Naive thymus-derived CD4-positive, alpha-beta T cell (primary cell): Measurements from ENCODE around the gene PCDHGA12. TPM values are rescaled to one million over a fixed set of nuclear protein-coding genes. Genes with fewer than 3 reads are reported as not detected.

Experiments
- polyA plus RNA-seq, 2 donors: library from polyadenylated mRNA; unstranded; fragments of 300-500 nt; fragmentation: Illumina TruSeq; gene quantifications; one replicate each; pipeline ENCODE4 v1.2.3, GENCODE V29; 2021
- total RNA-seq, 6 experiments: library from RNA in 5 of 6; stranded (reverse) in 5 of 6; gene quantifications; 1 replicate in 5 of 6; 2 replicates in 1 of 6; pipeline ENCODE4 v1.2.3 and lab custom pipeline; 2021 to 2026

Gene PCDHGA12
- total and polyA plus RNA-seq, 7 experiments from 2014 or later, result 0.32 TPM; not detected in 6

Other genes with a start within 250 kb of the PCDHGA12 start
Only the 30 nearest of the 35 such genes appear.
- under 1 TPM in 1 of 5 experiments, not detected in 4; 0.08 TPM for gene PCDHB13, start 216.6 kb upstream of the PCDHGA12 start, total RNA-seq
- gene PCDHB13, start 216.6 kb upstream of the PCDHGA12 start, polyA plus RNA-seq, result not detected
- gene PCDHB14, start 207.2 kb upstream of the PCDHGA12 start, total RNA-seq, result not detected
- not detected for gene PCDHB14, start 207.2 kb upstream of the PCDHGA12 start, polyA plus RNA-seq
- under 1 TPM in 1 of 5 experiments, not detected in 4; 0.24 TPM for gene PCDHB15, start 185.1 kb upstream of the PCDHGA12 start, total RNA-seq
- not detected for gene PCDHB15, start 185.1 kb upstream of the PCDHGA12 start, polyA plus RNA-seq
- 1 to 10 TPM in 1 of 5 experiments, under 1 TPM in 4; 0.27 to 1.1 (median 0.41) TPM for gene SLC25A2, start 126.5 kb upstream of the PCDHGA12 start, total RNA-seq
- gene SLC25A2, start 126.5 kb upstream of the PCDHGA12 start, polyA plus RNA-seq, result under 1 TPM in 1 of 2 donors, not detected in 1; 0.34 TPM
- 100 to 1,000 TPM in 2 of 5 experiments, 10 to 100 TPM in 3; 64.5 to 115 (median 84.9) TPM for gene TAF7, start 109.7 kb upstream of the PCDHGA12 start, total RNA-seq
- 100 to 1,000 TPM; 240 to 242 TPM for gene TAF7, start 109.7 kb upstream of the PCDHGA12 start, polyA plus RNA-seq
- gene PCDHGA1, start 100.0 kb upstream of the PCDHGA12 start, total RNA-seq, result under 1 TPM; 0.08 to 0.54 (median 0.17) TPM
- not detected for gene PCDHGA1, start 100.0 kb upstream of the PCDHGA12 start, polyA plus RNA-seq
- under 1 TPM in 4 of 5 experiments, not detected in 1; 0.10 to 0.15 (median 0.11) TPM for gene PCDHGA2, start 91.7 kb upstream of the PCDHGA12 start, total RNA-seq
- gene PCDHGA2, start 91.7 kb upstream of the PCDHGA12 start, polyA plus RNA-seq, result not detected
- under 1 TPM in 1 of 5 experiments, not detected in 4; 0.24 TPM for gene PCDHGA3, start 86.7 kb upstream of the PCDHGA12 start, total RNA-seq
- not detected for gene PCDHGA3, start 86.7 kb upstream of the PCDHGA12 start, polyA plus RNA-seq
- gene PCDHGB1, start 80.4 kb upstream of the PCDHGA12 start, total RNA-seq, result under 1 TPM in 1 of 5 experiments, not detected in 4; 0.24 TPM
- gene PCDHGB1, start 80.4 kb upstream of the PCDHGA12 start, polyA plus RNA-seq, result not detected
- under 1 TPM in 4 of 5 experiments, not detected in 1; 0.11 to 0.63 (median 0.18) TPM for gene PCDHGA4, start 75.5 kb upstream of the PCDHGA12 start, total RNA-seq
- under 1 TPM in 1 of 2 donors, not detected in 1; 0.20 TPM for gene PCDHGA4, start 75.5 kb upstream of the PCDHGA12 start, polyA plus RNA-seq
- gene PCDHGB2, start 70.5 kb upstream of the PCDHGA12 start, total RNA-seq, result 1 to 10 TPM in 1 of 5 experiments, under 1 TPM in 3, not detected in 1; 0.24 to 1.3 (median 0.36) TPM
- gene PCDHGB2, start 70.5 kb upstream of the PCDHGA12 start, polyA plus RNA-seq, result not detected
- under 1 TPM; 0.11 to 0.34 (median 0.24) TPM for gene PCDHGA5, start 66.3 kb upstream of the PCDHGA12 start, total RNA-seq
- gene PCDHGA5, start 66.3 kb upstream of the PCDHGA12 start, polyA plus RNA-seq, result not detected
- under 1 TPM; 0.24 to 0.59 (median 0.43) TPM for gene PCDHGB3, start 60.3 kb upstream of the PCDHGA12 start, total RNA-seq
- gene PCDHGB3, start 60.3 kb upstream of the PCDHGA12 start, polyA plus RNA-seq, result under 1 TPM in 1 of 2 donors, not detected in 1; 0.13 TPM
- under 1 TPM; 0.24 to 0.70 (median 0.35) TPM for gene PCDHGA6, start 56.6 kb upstream of the PCDHGA12 start, total RNA-seq
- not detected for gene PCDHGA6, start 56.6 kb upstream of the PCDHGA12 start, polyA plus RNA-seq
- gene PCDHGA7, start 47.8 kb upstream of the PCDHGA12 start, total RNA-seq, result under 1 TPM in 4 of 5 experiments, not detected in 1; 0.13 to 0.30 (median 0.19) TPM
- not detected for gene PCDHGA7, start 47.8 kb upstream of the PCDHGA12 start, polyA plus RNA-seq
- under 1 TPM in 4 of 5 experiments, not detected in 1; 0.08 to 0.27 (median 0.24) TPM for gene PCDHGB4, start 42.8 kb upstream of the PCDHGA12 start, total RNA-seq
- gene PCDHGB4, start 42.8 kb upstream of the PCDHGA12 start, polyA plus RNA-seq, result not detected
- under 1 TPM; 0.08 to 0.17 (median 0.13) TPM for gene PCDHGA8, start 37.9 kb upstream of the PCDHGA12 start, total RNA-seq
- gene PCDHGA8, start 37.9 kb upstream of the PCDHGA12 start, polyA plus RNA-seq, result not detected
- under 1 TPM; 0.16 to 0.44 (median 0.42) TPM for gene PCDHGB5, start 32.6 kb upstream of the PCDHGA12 start, total RNA-seq
- gene PCDHGB5, start 32.6 kb upstream of the PCDHGA12 start, polyA plus RNA-seq, result under 1 TPM; 0.09 to 0.49 TPM
- gene PCDHGA9, start 27.7 kb upstream of the PCDHGA12 start, total RNA-seq, result under 1 TPM in 4 of 5 experiments, not detected in 1; 0.16 to 0.41 (median 0.22) TPM
- gene PCDHGA9, start 27.7 kb upstream of the PCDHGA12 start, polyA plus RNA-seq, result not detected
- gene PCDHGB6, start 22.5 kb upstream of the PCDHGA12 start, total RNA-seq, result under 1 TPM; 0.13 to 0.44 (median 0.19) TPM
- gene PCDHGB6, start 22.5 kb upstream of the PCDHGA12 start, polyA plus RNA-seq, result under 1 TPM; 0.05 to 0.12 TPM
- under 1 TPM; 0.11 to 0.39 (median 0.24) TPM for gene PCDHGA10, start 17.5 kb upstream of the PCDHGA12 start, total RNA-seq
- gene PCDHGA10, start 17.5 kb upstream of the PCDHGA12 start, polyA plus RNA-seq, result under 1 TPM; 0.04 to 0.12 TPM
- gene PCDHGB7, start 12.8 kb upstream of the PCDHGA12 start, total RNA-seq, result under 1 TPM in 3 of 5 experiments, not detected in 2; 0.11 to 0.16 (median 0.13) TPM
- not detected for gene PCDHGB7, start 12.8 kb upstream of the PCDHGA12 start, polyA plus RNA-seq
- under 1 TPM in 4 of 5 experiments, not detected in 1; 0.16 to 0.29 (median 0.21) TPM for gene PCDHGA11, start 9.5 kb upstream of the PCDHGA12 start, total RNA-seq
- gene PCDHGA11, start 9.5 kb upstream of the PCDHGA12 start, polyA plus RNA-seq, result not detected
- gene PCDHGC3, start 45.5 kb downstream of the PCDHGA12 start, total RNA-seq, result under 1 TPM; 0.15 to 0.76 (median 0.16) TPM
- under 1 TPM in 1 of 2 donors, not detected in 1; 0.14 TPM for gene PCDHGC3, start 45.5 kb downstream of the PCDHGA12 start, polyA plus RNA-seq
- under 1 TPM in 1 of 5 experiments, not detected in 4; 0.22 TPM for gene PCDHGC4, start 54.5 kb downstream of the PCDHGA12 start, total RNA-seq
- gene PCDHGC4, start 54.5 kb downstream of the PCDHGA12 start, polyA plus RNA-seq, result not detected
- under 1 TPM in 1 of 5 experiments, not detected in 4; 0.13 TPM for gene PCDHGC5, start 58.6 kb downstream of the PCDHGA12 start, total RNA-seq
- not detected for gene PCDHGC5, start 58.6 kb downstream of the PCDHGA12 start, polyA plus RNA-seq
- gene DIAPH1, start 188.5 kb downstream of the PCDHGA12 start, total RNA-seq, result 100 to 1,000 TPM; 163 to 278 (median 173) TPM
- gene DIAPH1, start 188.5 kb downstream of the PCDHGA12 start, polyA plus RNA-seq, result 100 to 1,000 TPM in 1 of 2 donors, 10 to 100 TPM in 1; 89.7 to 105 TPM
- 10 to 100 TPM; 70.0 to 92.8 (median 79.0) TPM for gene HDAC3, start 206.3 kb downstream of the PCDHGA12 start, total RNA-seq
- 100 to 1,000 TPM; 100 to 102 TPM for gene HDAC3, start 206.3 kb downstream of the PCDHGA12 start, polyA plus RNA-seq
- 10 to 100 TPM; 14.3 to 21.7 (median 17.5) TPM for gene RELL2, start 206.5 kb downstream of the PCDHGA12 start, total RNA-seq
- 1 to 10 TPM; 1.8 to 3.4 TPM for gene RELL2, start 206.5 kb downstream of the PCDHGA12 start, polyA plus RNA-seq
- 10 to 100 TPM; 69.6 to 96.1 (median 92.3) TPM for gene FCHSD1, start 220.9 kb downstream of the PCDHGA12 start, total RNA-seq
- gene FCHSD1, start 220.9 kb downstream of the PCDHGA12 start, polyA plus RNA-seq, result 1 to 10 TPM; 4.9 to 7.7 TPM